HEK293 (cell line): ENCODE data around the gene POLR1G.

Source experiments
- EGR2 ChIP-seq: fragments of 450-650 bp; formaldehyde crosslinking; IDR thresholded peaks from 2 replicates; pipeline ENCODE4 v1.5.1; 2016; ENCODE audit warnings: low read depth, missing biosample characterization, missing genetic modification characterization
- KLF16 ChIP-seq: fragments of 450-650 bp; formaldehyde crosslinking; IDR thresholded peaks from 2 replicates; pipeline ENCODE4 v1.5.1; 2017; ENCODE audit warnings: missing biosample characterization, missing genetic modification characterization
- OSR2 ChIP-seq: fragments of 450-650 bp; formaldehyde crosslinking; IDR thresholded peaks from 2 replicates; pipeline ENCODE4 v1.5.1; 2016; ENCODE audit warnings: missing biosample characterization, missing genetic modification characterization
- SCRT1 ChIP-seq: fragments of 450-650 bp; formaldehyde crosslinking; IDR thresholded peaks from 2 replicates; pipeline ENCODE4 v1.5.1; 2016; ENCODE audit warnings: missing biosample characterization, missing genetic modification characterization, borderline replicate concordance
- ZBTB1 ChIP-seq: fragments of 450-650 bp; formaldehyde crosslinking; IDR thresholded peaks from 2 replicates; pipeline ENCODE4 v1.5.1; 2016; ENCODE audit warnings: missing biosample characterization, missing genetic modification characterization
- ZBTB20 ChIP-seq: fragments of 450-650 bp; formaldehyde crosslinking; IDR thresholded peaks from 2 replicates; pipeline ENCODE4 v1.5.1; 2016; ENCODE audit warnings: missing biosample characterization, missing genetic modification characterization
- ZBTB48 ChIP-seq: fragments of 450-650 bp; formaldehyde crosslinking; IDR thresholded peaks from 2 replicates; pipeline ENCODE4 v1.5.1; 2016; ENCODE audit warnings: missing biosample characterization, missing genetic modification characterization
- ZIC2 ChIP-seq: fragments of 450-650 bp; formaldehyde crosslinking; IDR thresholded peaks from 2 replicates; pipeline ENCODE4 v1.5.1; 2016; ENCODE audit warnings: missing biosample characterization, missing genetic modification characterization
- ZNF133 ChIP-seq: fragments of 450-650 bp; formaldehyde crosslinking; IDR thresholded peaks from 2 replicates; pipeline ENCODE4 v1.5.1; 2016; ENCODE audit warnings: missing biosample characterization, missing genetic modification characterization
- ZNF211 ChIP-seq: fragments of 450-650 bp; formaldehyde crosslinking; IDR thresholded peaks from 2 replicates; pipeline ENCODE4 v1.5.1; 2016; ENCODE audit warnings: low read depth, missing biosample characterization, missing genetic modification characterization
- ZNF23 ChIP-seq: fragments of 450-650 bp; formaldehyde crosslinking; IDR thresholded peaks from 2 replicates; pipeline ENCODE4 v1.5.1; 2016; ENCODE audit warnings: missing biosample characterization, missing genetic modification characterization, borderline replicate concordance
- ZNF302 ChIP-seq: fragments of 450-650 bp; formaldehyde crosslinking; IDR thresholded peaks from 2 replicates; pipeline ENCODE4 v1.5.1; 2016; ENCODE audit warnings: missing biosample characterization, missing genetic modification characterization, low read depth
- ZNF335 ChIP-seq: fragments of 450-650 bp; formaldehyde crosslinking; conservative IDR thresholded peaks from 2 replicates; pipeline ENCODE4 v1.5.1; 2016; ENCODE audit warnings: missing biosample characterization, missing genetic modification characterization
- ZNF350 ChIP-seq: fragments of 450-650 bp; formaldehyde crosslinking; IDR thresholded peaks from 2 replicates; pipeline ENCODE4 v1.5.0; 2017; ENCODE audit warnings: missing biosample characterization, mild to moderate bottlenecking, missing genetic modification characterization
- ZNF423 ChIP-seq: fragments of 450-650 bp; formaldehyde crosslinking; IDR thresholded peaks from 2 replicates; pipeline ENCODE4 v1.5.1; 2016; ENCODE audit warnings: missing biosample characterization, missing genetic modification characterization
- ZNF426 ChIP-seq: fragments of 450-650 bp; formaldehyde crosslinking; IDR thresholded peaks from 2 replicates; pipeline ENCODE4 v1.5.1; 2017; ENCODE audit warnings: missing biosample characterization, missing genetic modification characterization, mild to moderate bottlenecking, inconsistent platforms, moderate library complexity
- ZNF473 ChIP-seq: fragments of 450-650 bp; formaldehyde crosslinking; IDR thresholded peaks from 2 replicates; pipeline ENCODE4 v1.5.1; 2017; ENCODE audit warnings: missing biosample characterization, missing genetic modification characterization
- ZNF549 ChIP-seq: fragments of 450-650 bp; IDR thresholded peaks from 2 replicates; pipeline ENCODE4 v1.5.1; 2018; ENCODE audit warnings: missing biosample characterization, missing genetic modification characterization, mild to moderate bottlenecking, inconsistent platforms, moderate library complexity
- ZNF571 ChIP-seq: fragments of 450-650 bp; formaldehyde crosslinking; IDR thresholded peaks from 2 replicates; pipeline ENCODE4 v1.5.0; 2017; ENCODE audit warnings: missing biosample characterization, missing genetic modification characterization
- ZNF596 ChIP-seq: fragments of 450-650 bp; IDR thresholded peaks from 2 replicates; pipeline ENCODE4 v1.5.0; 2018; ENCODE audit warnings: missing biosample characterization, mild to moderate bottlenecking, missing genetic modification characterization, moderate library complexity
- ZNF610 ChIP-seq: fragments of 450-650 bp; formaldehyde crosslinking; IDR thresholded peaks from 2 replicates; pipeline ENCODE4 v1.5.1; 2016; ENCODE audit warnings: missing biosample characterization, missing genetic modification characterization, borderline replicate concordance
- ZNF76 ChIP-seq: fragments of 450-650 bp; formaldehyde crosslinking; IDR thresholded peaks from 2 replicates; pipeline ENCODE4; 2016; ENCODE audit warnings: low read depth, missing biosample characterization, missing genetic modification characterization, borderline replicate concordance
- ZNF830 ChIP-seq: fragments of 450-650 bp; IDR thresholded peaks from 2 replicates; pipeline ENCODE4 v1.5.0; 2018; ENCODE audit warnings: missing biosample characterization, missing genetic modification characterization, low read depth, mild to moderate bottlenecking, moderate library complexity
- TF ChIP-seq, protein P1 (sequence below): fragments of 450-650 bp; formaldehyde crosslinking; IDR thresholded peaks from 2 replicates; pipeline ENCODE4 v1.5.0; 2017; ENCODE audit warnings: missing biosample characterization, missing genetic modification characterization, borderline replicate concordance
- TF ChIP-seq, protein P2 (sequence below): fragments of 450-650 bp; formaldehyde crosslinking; IDR thresholded peaks from 2 replicates; pipeline ENCODE4 v1.5.1; 2016; ENCODE audit warnings: missing biosample characterization, missing genetic modification characterization
- TF ChIP-seq, protein P3 (sequence below): fragments of 450-650 bp; formaldehyde crosslinking; IDR thresholded peaks from 2 replicates; pipeline ENCODE4 v1.5.1; 2016; ENCODE audit warnings: missing biosample characterization, missing genetic modification characterization, low read depth
- TF ChIP-seq, protein P4 (sequence below): fragments of 450-650 bp; formaldehyde crosslinking; IDR thresholded peaks from 2 replicates; pipeline ENCODE4 v1.5.1; 2016; ENCODE audit warnings: missing biosample characterization, missing genetic modification characterization
- TF ChIP-seq, protein P5 (sequence below): fragments of 450-650 bp; formaldehyde crosslinking; IDR thresholded peaks from 2 replicates; pipeline ENCODE4 v1.5.1; 2016; ENCODE audit warnings: missing biosample characterization, missing genetic modification characterization

The POLR1G gene

DNA sequence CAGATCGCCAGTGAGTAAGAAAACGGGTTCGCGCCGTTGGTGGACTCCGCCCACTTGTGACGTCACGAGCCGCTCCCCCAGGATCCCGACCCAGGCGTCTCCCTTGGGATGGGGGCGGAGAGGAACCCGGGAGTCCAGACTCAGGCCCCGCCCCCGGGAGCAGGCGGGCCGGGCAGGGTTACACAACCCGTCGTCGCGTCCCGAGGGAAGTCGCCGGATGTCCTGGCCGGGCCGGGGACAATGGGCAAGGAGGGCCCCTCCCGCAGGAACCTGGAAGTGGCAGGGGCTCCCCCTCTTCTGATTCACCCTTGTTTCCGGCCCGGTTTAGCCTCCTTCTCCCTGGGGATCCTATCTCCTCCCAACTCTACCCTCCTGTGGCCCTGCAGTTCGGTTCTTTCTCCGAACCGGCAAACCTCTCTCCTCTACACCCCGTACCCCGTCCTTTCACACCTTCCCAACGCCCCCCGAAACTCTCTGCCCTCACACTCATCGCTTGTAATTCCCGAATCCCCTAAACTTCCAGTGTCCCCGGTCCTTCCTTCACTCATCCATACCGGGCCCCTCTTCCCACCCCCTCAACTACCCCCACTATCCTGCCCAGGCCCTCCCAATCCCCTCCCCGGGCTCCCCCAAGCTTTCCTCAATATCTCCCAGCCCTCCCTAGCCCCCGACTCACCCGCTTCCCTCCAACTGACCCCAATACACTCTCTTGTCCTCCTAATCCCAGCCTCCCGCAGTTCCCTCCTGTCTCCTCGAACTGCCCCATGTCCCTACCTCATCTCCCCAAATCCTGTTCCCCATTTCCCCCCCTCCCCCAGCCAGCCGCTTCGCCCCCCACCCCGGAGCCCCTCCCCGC is 37.2 kb downstream of the POLR1G start (continued):
- TF ChIP-seq, protein P1, sequence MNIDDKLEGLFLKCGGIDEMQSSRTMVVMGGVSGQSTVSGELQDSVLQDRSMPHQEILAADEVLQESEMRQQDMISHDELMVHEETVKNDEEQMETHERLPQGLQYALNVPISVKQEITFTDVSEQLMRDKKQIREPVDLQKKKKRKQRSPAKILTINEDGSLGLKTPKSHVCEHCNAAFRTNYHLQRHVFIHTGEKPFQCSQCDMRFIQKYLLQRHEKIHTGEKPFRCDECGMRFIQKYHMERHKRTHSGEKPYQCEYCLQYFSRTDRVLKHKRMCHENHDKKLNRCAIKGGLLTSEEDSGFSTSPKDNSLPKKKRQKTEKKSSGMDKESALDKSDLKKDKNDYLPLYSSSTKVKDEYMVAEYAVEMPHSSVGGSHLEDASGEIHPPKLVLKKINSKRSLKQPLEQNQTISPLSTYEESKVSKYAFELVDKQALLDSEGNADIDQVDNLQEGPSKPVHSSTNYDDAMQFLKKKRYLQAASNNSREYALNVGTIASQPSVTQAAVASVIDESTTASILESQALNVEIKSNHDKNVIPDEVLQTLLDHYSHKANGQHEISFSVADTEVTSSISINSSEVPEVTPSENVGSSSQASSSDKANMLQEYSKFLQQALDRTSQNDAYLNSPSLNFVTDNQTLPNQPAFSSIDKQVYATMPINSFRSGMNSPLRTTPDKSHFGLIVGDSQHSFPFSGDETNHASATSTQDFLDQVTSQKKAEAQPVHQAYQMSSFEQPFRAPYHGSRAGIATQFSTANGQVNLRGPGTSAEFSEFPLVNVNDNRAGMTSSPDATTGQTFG (tag by site-specific recombination): no peak
- TF ChIP-seq ZNF426 (tag by site-specific recombination) (no peak), ZBTB48 (tag by site-specific recombination) (peak; percentile 75; the same call in 1 of the 2 replicates), ZNF76 (tag by site-specific recombination) (peak; percentile 13; the same call in 1 of the 2 replicates), OSR2 (tag by site-specific recombination) (no peak), ZNF211 (no peak), ZNF610 (peak; percentile 69; the same call in 1 of the 2 replicates), ZNF473 (tag by site-specific recombination) (no peak), ZNF133 (no peak), ZNF335 (peak; percentile 79), ZNF423 (peak; percentile 95), ZBTB20 (peak; percentile 92), ZNF830 (tag by site-specific recombination) (no peak), ZIC2 (tag by site-specific recombination) (no peak), ZBTB1 (tag by site-specific recombination) (no peak), EGR2 (tag by site-specific recombination) (0 out of 2 replicates have a peak, but pooled peaks have one; percentile 14), ZNF549 (tag by site-specific recombination) (no peak), ZNF302 (tag by site-specific recombination) (no peak), ZNF23 (tag by site-specific recombination) (no peak), ZNF596 (tag by site-specific recombination) (no peak), KLF16 (tag by site-specific recombination) (peak; percentile 73), SCRT1 (tag by site-specific recombination) (no peak), ZNF571 (no peak), ZNF350 (tag by site-specific recombination) (no peak)
- TF ChIP-seq, protein P2, sequence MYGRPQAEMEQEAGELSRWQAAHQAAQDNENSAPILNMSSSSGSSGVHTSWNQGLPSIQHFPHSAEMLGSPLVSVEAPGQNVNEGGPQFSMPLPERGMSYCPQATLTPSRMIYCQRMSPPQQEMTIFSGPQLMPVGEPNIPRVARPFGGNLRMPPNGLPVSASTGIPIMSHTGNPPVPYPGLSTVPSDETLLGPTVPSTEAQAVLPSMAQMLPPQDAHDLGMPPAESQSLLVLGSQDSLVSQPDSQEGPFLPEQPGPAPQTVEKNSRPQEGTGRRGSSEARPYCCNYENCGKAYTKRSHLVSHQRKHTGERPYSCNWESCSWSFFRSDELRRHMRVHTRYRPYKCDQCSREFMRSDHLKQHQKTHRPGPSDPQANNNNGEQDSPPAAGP (tag by site-specific recombination): peak; percentile 58
- TF ChIP-seq, protein P3, sequence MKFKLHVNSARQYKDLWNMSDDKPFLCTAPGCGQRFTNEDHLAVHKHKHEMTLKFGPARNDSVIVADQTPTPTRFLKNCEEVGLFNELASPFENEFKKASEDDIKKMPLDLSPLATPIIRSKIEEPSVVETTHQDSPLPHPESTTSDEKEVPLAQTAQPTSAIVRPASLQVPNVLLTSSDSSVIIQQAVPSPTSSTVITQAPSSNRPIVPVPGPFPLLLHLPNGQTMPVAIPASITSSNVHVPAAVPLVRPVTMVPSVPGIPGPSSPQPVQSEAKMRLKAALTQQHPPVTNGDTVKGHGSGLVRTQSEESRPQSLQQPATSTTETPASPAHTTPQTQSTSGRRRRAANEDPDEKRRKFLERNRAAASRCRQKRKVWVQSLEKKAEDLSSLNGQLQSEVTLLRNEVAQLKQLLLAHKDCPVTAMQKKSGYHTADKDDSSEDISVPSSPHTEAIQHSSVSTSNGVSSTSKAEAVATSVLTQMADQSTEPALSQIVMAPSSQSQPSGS (tag by site-specific recombination): peak; percentile 88
- TF ChIP-seq, protein P4, sequence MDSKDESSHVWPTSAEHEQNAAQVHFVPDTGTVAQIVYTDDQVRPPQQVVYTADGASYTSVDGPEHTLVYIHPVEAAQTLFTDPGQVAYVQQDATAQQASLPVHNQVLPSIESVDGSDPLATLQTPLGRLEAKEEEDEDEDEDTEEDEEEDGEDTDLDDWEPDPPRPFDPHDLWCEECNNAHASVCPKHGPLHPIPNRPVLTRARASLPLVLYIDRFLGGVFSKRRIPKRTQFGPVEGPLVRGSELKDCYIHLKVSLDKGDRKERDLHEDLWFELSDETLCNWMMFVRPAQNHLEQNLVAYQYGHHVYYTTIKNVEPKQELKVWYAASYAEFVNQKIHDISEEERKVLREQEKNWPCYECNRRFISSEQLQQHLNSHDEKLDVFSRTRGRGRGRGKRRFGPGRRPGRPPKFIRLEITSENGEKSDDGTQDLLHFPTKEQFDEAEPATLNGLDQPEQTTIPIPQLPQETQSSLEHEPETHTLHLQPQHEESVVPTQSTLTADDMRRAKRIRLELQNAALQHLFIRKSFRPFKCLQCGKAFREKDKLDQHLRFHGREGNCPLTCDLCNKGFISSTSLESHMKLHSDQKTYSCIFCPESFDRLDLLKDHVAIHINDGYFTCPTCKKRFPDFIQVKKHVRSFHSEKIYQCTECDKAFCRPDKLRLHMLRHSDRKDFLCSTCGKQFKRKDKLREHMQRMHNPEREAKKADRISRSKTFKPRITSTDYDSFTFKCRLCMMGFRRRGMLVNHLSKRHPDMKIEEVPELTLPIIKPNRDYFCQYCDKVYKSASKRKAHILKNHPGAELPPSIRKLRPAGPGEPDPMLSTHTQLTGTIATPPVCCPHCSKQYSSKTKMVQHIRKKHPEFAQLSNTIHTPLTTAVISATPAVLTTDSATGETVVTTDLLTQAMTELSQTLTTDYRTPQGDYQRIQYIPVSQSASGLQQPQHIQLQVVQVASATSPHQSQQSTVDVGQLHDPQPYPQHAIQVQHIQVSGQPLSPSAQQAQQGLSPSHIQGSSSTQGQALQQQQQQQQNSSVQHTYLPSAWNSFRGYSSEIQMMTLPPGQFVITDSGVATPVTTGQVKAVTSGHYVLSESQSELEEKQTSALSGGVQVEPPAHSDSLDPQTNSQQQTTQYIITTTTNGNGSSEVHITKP (tag by site-specific recombination): peak; percentile 96
- TF ChIP-seq, protein P5, sequence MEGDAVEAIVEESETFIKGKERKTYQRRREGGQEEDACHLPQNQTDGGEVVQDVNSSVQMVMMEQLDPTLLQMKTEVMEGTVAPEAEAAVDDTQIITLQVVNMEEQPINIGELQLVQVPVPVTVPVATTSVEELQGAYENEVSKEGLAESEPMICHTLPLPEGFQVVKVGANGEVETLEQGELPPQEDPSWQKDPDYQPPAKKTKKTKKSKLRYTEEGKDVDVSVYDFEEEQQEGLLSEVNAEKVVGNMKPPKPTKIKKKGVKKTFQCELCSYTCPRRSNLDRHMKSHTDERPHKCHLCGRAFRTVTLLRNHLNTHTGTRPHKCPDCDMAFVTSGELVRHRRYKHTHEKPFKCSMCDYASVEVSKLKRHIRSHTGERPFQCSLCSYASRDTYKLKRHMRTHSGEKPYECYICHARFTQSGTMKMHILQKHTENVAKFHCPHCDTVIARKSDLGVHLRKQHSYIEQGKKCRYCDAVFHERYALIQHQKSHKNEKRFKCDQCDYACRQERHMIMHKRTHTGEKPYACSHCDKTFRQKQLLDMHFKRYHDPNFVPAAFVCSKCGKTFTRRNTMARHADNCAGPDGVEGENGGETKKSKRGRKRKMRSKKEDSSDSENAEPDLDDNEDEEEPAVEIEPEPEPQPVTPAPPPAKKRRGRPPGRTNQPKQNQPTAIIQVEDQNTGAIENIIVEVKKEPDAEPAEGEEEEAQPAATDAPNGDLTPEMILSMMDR (tag by site-specific recombination): no peak
